K562 (cell line): ENCODE measurements around the gene ITPK1. TPM values are rescaled to one million over a fixed set of nuclear protein-coding genes. Genes with fewer than 3 reads are reported as not detected.

ENCODE experiments used
- BMI1 ChIP-seq: fragments of 150-350 bp; IDR thresholded peaks from 2 replicates; pipeline ENCODE4 v1.6.1; 2014; ENCODE audit warnings: low read length
- CREBBP ChIP-seq: IDR thresholded peaks from one replicate; pipeline ENCODE4 v1.6.1; 2012; ENCODE audit warnings: low read depth, mild to moderate bottlenecking, control low read depth, inconsistent platforms, low read length
- GABPB2 ChIP-seq: fragments of 250-450 bp; sonication (Bioruptor Pico); conservative IDR thresholded peaks from 2 replicates; pipeline ENCODE4 v1.5.1; 2021; ENCODE audit warnings: mild to moderate bottlenecking
- PKNOX1 ChIP-seq: fragments of 450-650 bp; IDR thresholded peaks from 2 replicates; pipeline ENCODE4 v1.6.1; 2016
- POLR2H ChIP-seq: IDR thresholded peaks from 2 replicates; pipeline ENCODE4 v1.6.1; 2016; ENCODE audit warnings: missing genetic modification characterization, low read depth, mild to moderate bottlenecking, control low read depth, missing compliant biosample characterization, moderate library complexity
- ZNF551 ChIP-seq: fragments of 250-450 bp; sonication (Bioruptor Pico); IDR thresholded peaks from 2 replicates; pipeline ENCODE4 v1.5.0; 2021; ENCODE audit warnings: mild to moderate bottlenecking, moderate library complexity
- ZNF699 ChIP-seq: fragments of 250-450 bp; sonication (Bioruptor Pico); IDR thresholded peaks from 2 replicates; pipeline ENCODE4 v1.8.0; 2021; ENCODE audit warnings: mild to moderate bottlenecking, moderate library complexity; ENCODE audit not compliant: insufficient replicate concordance
- polyA plus RNA-seq, 8 experiments: library from polyadenylated mRNA; depleted of rRNA in 4 of 8; stranded (reverse) in 5 of 8; unstranded in 3 of 8; fragments of >200 nt; fragmentation: Nextera tagmentation in 2 of 8; fragmentation: Illumina TruSeq in 1 of 8; extraction: Ambion mirVana in 2 of 8; extraction: Trizol in 1 of 8; gene quantifications; 2 replicates each; pipeline versions ENCODE4 v1.2.1 to v1.2.3, GENCODE V29; 2011 to 2014; ENCODE audit warnings: inconsistent platforms in 1 of 8, missing spikeins in 1 of 8
- total RNA-seq, 7 experiments: library from RNA; depleted of rRNA in 6 of 7; stranded (reverse); fragments of >200 nt in 6 of 7; fragmentation: Illumina TruSeq in 2 of 7; extraction: Trizol in 2 of 7; gene quantifications; 2 replicates each; pipeline versions ENCODE4 v1.2.1 to v1.2.3, GENCODE V29; 2011 to 2021; ENCODE audit warnings: low replicate concordance in 1 of 7
- TF ChIP-seq, protein P1 (sequence below): fragments of 200-600 bp; sonication (generic); IDR thresholded peaks from one replicate; pipeline ENCODE4 v1.6.1; 2012; ENCODE audit warnings: mild to moderate bottlenecking, low read depth, low read length, inconsistent platforms

ITPK1 gene
- total and polyA plus RNA-seq, 9 of the 15 experiments (the other 6 are each of a cell fraction or from before 2014, with no cell fraction given): 1.2 to 39.2 (median 23.0) TPM

DNA sequence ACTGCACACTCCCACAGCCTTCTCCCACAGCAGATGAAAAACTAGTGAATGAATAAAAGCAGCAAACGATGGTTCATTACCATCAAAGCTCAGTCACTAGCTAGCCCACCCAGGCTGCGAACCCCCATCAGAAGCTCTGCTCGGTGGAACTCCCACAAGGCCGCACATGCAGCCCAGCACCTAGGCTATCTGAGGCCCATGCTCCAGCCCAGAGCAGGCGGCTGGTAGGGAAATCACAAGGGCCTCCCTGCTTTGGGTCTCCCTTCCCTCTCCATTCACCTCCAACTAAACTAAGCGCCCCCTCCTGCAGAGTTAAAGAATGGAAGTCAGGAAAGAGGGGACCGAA lies 69.0 kb downstream of the ITPK1 start (continued):
- TF ChIP-seq, protein P1, sequence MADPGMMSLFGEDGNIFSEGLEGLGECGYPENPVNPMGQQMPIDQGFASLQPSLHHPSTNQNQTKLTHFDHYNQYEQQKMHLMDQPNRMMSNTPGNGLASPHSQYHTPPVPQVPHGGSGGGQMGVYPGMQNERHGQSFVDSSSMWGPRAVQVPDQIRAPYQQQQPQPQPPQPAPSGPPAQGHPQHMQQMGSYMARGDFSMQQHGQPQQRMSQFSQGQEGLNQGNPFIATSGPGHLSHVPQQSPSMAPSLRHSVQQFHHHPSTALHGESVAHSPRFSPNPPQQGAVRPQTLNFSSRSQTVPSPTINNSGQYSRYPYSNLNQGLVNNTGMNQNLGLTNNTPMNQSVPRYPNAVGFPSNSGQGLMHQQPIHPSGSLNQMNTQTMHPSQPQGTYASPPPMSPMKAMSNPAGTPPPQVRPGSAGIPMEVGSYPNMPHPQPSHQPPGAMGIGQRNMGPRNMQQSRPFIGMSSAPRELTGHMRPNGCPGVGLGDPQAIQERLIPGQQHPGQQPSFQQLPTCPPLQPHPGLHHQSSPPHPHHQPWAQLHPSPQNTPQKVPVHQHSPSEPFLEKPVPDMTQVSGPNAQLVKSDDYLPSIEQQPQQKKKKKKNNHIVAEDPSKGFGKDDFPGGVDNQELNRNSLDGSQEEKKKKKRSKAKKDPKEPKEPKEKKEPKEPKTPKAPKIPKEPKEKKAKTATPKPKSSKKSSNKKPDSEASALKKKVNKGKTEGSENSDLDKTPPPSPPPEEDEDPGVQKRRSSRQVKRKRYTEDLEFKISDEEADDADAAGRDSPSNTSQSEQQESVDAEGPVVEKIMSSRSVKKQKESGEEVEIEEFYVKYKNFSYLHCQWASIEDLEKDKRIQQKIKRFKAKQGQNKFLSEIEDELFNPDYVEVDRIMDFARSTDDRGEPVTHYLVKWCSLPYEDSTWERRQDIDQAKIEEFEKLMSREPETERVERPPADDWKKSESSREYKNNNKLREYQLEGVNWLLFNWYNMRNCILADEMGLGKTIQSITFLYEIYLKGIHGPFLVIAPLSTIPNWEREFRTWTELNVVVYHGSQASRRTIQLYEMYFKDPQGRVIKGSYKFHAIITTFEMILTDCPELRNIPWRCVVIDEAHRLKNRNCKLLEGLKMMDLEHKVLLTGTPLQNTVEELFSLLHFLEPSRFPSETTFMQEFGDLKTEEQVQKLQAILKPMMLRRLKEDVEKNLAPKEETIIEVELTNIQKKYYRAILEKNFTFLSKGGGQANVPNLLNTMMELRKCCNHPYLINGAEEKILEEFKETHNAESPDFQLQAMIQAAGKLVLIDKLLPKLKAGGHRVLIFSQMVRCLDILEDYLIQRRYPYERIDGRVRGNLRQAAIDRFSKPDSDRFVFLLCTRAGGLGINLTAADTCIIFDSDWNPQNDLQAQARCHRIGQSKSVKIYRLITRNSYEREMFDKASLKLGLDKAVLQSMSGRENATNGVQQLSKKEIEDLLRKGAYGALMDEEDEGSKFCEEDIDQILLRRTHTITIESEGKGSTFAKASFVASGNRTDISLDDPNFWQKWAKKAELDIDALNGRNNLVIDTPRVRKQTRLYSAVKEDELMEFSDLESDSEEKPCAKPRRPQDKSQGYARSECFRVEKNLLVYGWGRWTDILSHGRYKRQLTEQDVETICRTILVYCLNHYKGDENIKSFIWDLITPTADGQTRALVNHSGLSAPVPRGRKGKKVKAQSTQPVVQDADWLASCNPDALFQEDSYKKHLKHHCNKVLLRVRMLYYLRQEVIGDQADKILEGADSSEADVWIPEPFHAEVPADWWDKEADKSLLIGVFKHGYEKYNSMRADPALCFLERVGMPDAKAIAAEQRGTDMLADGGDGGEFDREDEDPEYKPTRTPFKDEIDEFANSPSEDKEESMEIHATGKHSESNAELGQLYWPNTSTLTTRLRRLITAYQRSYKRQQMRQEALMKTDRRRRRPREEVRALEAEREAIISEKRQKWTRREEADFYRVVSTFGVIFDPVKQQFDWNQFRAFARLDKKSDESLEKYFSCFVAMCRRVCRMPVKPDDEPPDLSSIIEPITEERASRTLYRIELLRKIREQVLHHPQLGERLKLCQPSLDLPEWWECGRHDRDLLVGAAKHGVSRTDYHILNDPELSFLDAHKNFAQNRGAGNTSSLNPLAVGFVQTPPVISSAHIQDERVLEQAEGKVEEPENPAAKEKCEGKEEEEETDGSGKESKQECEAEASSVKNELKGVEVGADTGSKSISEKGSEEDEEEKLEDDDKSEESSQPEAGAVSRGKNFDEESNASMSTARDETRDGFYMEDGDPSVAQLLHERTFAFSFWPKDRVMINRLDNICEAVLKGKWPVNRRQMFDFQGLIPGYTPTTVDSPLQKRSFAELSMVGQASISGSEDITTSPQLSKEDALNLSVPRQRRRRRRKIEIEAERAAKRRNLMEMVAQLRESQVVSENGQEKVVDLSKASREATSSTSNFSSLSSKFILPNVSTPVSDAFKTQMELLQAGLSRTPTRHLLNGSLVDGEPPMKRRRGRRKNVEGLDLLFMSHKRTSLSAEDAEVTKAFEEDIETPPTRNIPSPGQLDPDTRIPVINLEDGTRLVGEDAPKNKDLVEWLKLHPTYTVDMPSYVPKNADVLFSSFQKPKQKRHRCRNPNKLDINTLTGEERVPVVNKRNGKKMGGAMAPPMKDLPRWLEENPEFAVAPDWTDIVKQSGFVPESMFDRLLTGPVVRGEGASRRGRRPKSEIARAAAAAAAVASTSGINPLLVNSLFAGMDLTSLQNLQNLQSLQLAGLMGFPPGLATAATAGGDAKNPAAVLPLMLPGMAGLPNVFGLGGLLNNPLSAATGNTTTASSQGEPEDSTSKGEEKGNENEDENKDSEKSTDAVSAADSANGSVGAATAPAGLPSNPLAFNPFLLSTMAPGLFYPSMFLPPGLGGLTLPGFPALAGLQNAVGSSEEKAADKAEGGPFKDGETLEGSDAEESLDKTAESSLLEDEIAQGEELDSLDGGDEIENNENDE: no peak
- TF ChIP-seq GABPB2 (CRISPR knock-in tag) (no peak), CREBBP (no peak), BMI1 (no peak), ZNF551 (CRISPR knock-in tag) (no peak), POLR2H (tag) (no peak), PKNOX1 (no peak), ZNF699 (no peak)
